AG08395 (cell line): ENCODE measurements around the gene GPBAR1.
A peak's percentile ranks its signal among the peaks of the same experiment; 100 is the strongest.
"Not testable (repeated sequence)": the region's sequence is repeated elsewhere in the genome, so short reads cannot be mapped to it uniquely, and the experiment has no call there.

Experiments used
- DNase-seq: peaks from one replicate; pipeline ENCODE4 v3.0.0; 2012; ENCODE audit warnings: mixed read lengths, low spot score

Gene GPBAR1

GRCh38 chr2:218269900-218270720, 9.3 kb downstream of the GPBAR1 start, which contains the start of the genes AAMP and PNKD:
Gene AAMP, minus strand, starts transcription at chr2:218270137. Its CDS starts 51 bp downstream, at chr2:218270086.
Gene PNKD, plus strand, starts transcription at chr2:218270519. Its CDS starts 17 bp downstream, at chr2:218270536.
- DNase-seq = peak; percentile 100

- no peak for DNase-seq
Observed at GRCh38 chr2:218270721-218271486, 10.1 kb downstream of the GPBAR1 start.

GRCh38 chr2:218271487-218271797, 10.6 kb downstream of the GPBAR1 start:
- no peak for DNase-seq

- no peak for DNase-seq
Observed at GRCh38 chr2:218271865-218272530, 11.2 kb downstream of the GPBAR1 start.

- DNase-seq = peak; percentile 91
Observed at GRCh38 chr2:218272531-218273212, 11.9 kb downstream of the GPBAR1 start.

GRCh38 chr2:218273214-218273907, 12.5 kb downstream of the GPBAR1 start:
- not testable (repeated sequence) for DNase-seq

GRCh38 chr2:218273908-218274249, 13.1 kb downstream of the GPBAR1 start:
- no peak for DNase-seq

GRCh38 chr2:218274586-218274985, 13.8 kb downstream of the GPBAR1 start:
- no peak for DNase-seq

GRCh38 chr2:218275371-218276072, 14.7 kb downstream of the GPBAR1 start:
- DNase-seq = no peak

- no peak for DNase-seq
Observed at GRCh38 chr2:218276986-218277755, 16.4 kb downstream of the GPBAR1 start.

- no peak for DNase-seq
Observed at GRCh38 chr2:218277921-218278320, 17.1 kb downstream of the GPBAR1 start.

- DNase-seq = no peak
Observed at GRCh38 chr2:218278531-218279360, 17.9 kb downstream of the GPBAR1 start.

- no peak for DNase-seq
Observed at GRCh38 chr2:218280260-218280870, 19.6 kb downstream of the GPBAR1 start.

- DNase-seq = no peak
Observed at GRCh38 chr2:218281449-218281848, 20.6 kb downstream of the GPBAR1 start.

GRCh38 chr2:218282173-218282991, 21.6 kb downstream of the GPBAR1 start:
- peak; percentile 56 for DNase-seq

- DNase-seq = peak; percentile 75
Observed at GRCh38 chr2:218284106-218284811, 23.4 kb downstream of the GPBAR1 start.

- peak; percentile 68 for DNase-seq
Observed at GRCh38 chr2:218285604-218286003, 24.8 kb downstream of the GPBAR1 start.
